K562 (cell line): ENCODE data around the gene PLS1. TPM values are rescaled to one million over a fixed set of nuclear protein-coding genes. Genes with fewer than 3 reads are reported as not detected.

Experiments used
- ATAC-seq: fragments of 200-7000 bp; cut with Tn5 transposase; 3 replicates; pipeline ENCODE4 v1.9.1; 2020; ENCODE audit warnings: moderate library complexity
- BruUV-seq: library from RNA; stranded (reverse); fragments of 400-500 nt; replicated peaks from 2 replicates; lab custom pipeline; 2021; lab: Mats Ljungman, UMichigan
- CTCF ChIA-PET: fragments of 300-600 bp; formaldehyde crosslinking; extraction: SDS; loops from one replicate; lab custom pipeline; 2021; ENCODE audit warnings: low intra/inter-chr PET ratio; lab: Yijun Ruan, JAX
- POLR2A ChIA-PET: fragments of 300-600, 350-650 bp; sonication (Branson Sonifier 250); formaldehyde crosslinking; extraction: SDS; loops from one replicate; lab custom pipeline; 2021; ENCODE audit warnings: antibody characterized with exemption, inconsistent platforms; lab: Yijun Ruan, JAX
- DNase-seq, 4 experiments: peaks; one replicate each; pipeline versions ENCODE4 v3.0.0 to v3.0.0-alpha.2; 2011 to 2018; ENCODE audit warnings: low spot score in 3 of 4, mixed read lengths in 3 of 4; ENCODE audit errors: extremely low read depth in 1 of 4
- FAIRE-seq: peaks from 2 replicates; lab custom pipeline; 2011; peaks lifted over from hg19 to GRCh38; lab: Jason Lieb, UNC
- H2AFZ ChIP-seq: 2 replicates; pipeline ENCODE4 v1.6.0; 2011; ENCODE audit warnings: low read depth, low read length, control low read depth, inconsistent platforms
- H3K27ac ChIP-seq: fragments of 200-600 bp; 3 replicates; pipeline ENCODE4 v1.8.0; 2011; ENCODE audit warnings: low read depth, mild to moderate bottlenecking, control low read depth, inconsistent platforms, low read length, moderate library complexity, mixed read lengths; ENCODE audit errors: extremely low read depth
- H3K27me3 ChIP-seq, 2 experiments: fragments of 300-600 bp in 1 of 2; 2 replicates in 1 of 2; 3 replicates in 1 of 2; pipeline versions ENCODE4 v1.6.0 to v1.8.0; 2011; ENCODE audit warnings: inconsistent platforms in 2 of 2, low read length in 2 of 2, mild to moderate bottlenecking in 1 of 2, mixed read lengths in 1 of 2, moderate library complexity in 1 of 2; ENCODE audit not compliant: control insufficient read depth in 2 of 2, insufficient read depth in 2 of 2
- H3K36me3 ChIP-seq: fragments of 300-600 bp; 3 replicates; pipeline ENCODE4 v1.8.0; 2011; ENCODE audit warnings: mild to moderate bottlenecking, low read length, inconsistent platforms; ENCODE audit not compliant: control insufficient read depth, insufficient read depth
- H3K4me1 ChIP-seq, 2 experiments: fragments of 200-600 bp in 1 of 2; replicated peaks in 1 of 2; 2 replicates in 1 of 2; 3 replicates in 1 of 2; pipeline versions ENCODE4 v1.5.1 to v1.8.0; 2011; ENCODE audit warnings: inconsistent platforms in 2 of 2, low read length in 2 of 2, mild to moderate bottlenecking in 1 of 2, mixed read lengths in 1 of 2, moderate library complexity in 1 of 2; ENCODE audit not compliant: control insufficient read depth in 2 of 2, insufficient read depth in 2 of 2
- H3K4me2 ChIP-seq: 2 replicates; pipeline ENCODE4 v1.6.1; 2011; ENCODE audit warnings: low read length, control low read depth, inconsistent platforms, mixed read lengths; ENCODE audit not compliant: insufficient read depth
- H3K4me3 ChIP-seq: fragments of 200-600 bp; sonication (generic), shearing (Covaris generic); 2 replicates; pipeline ENCODE4 v1.5.1; 2016; ENCODE audit warnings: control low read depth, inconsistent platforms
- H3K79me2 ChIP-seq: fragments of 200-600 bp; 3 replicates; pipeline ENCODE4 v1.8.0; 2011; ENCODE audit warnings: low read length, inconsistent platforms; ENCODE audit not compliant: control insufficient read depth, insufficient read depth
- H3K9ac ChIP-seq, 2 experiments: 2 replicates each; pipeline versions ENCODE4 v1.6.0 to v1.6.1; 2011; ENCODE audit warnings: low read depth in 2 of 2, low read length in 2 of 2, control low read depth in 1 of 2, inconsistent platforms in 1 of 2, mild to moderate bottlenecking in 1 of 2, mixed read lengths in 1 of 2; ENCODE audit not compliant: insufficient read depth in 1 of 2
- H3K9me1 ChIP-seq: one replicate; pipeline ENCODE4 v1.6.0; 2011; ENCODE audit warnings: inconsistent platforms, mild to moderate bottlenecking, low read length, moderate library complexity; ENCODE audit not compliant: control insufficient read depth, insufficient read depth
- H3K9me3 ChIP-seq: replicated peaks from 2 replicates; pipeline ENCODE4 v1.5.1; 2011; ENCODE audit warnings: low read depth, low read length, inconsistent platforms; ENCODE audit not compliant: control insufficient read depth, insufficient read depth
- H4K20me1 ChIP-seq: replicated peaks from 2 replicates; pipeline ENCODE4 v1.6.1; 2011; ENCODE audit warnings: low read length, inconsistent platforms, mixed read lengths; ENCODE audit not compliant: control insufficient read depth, insufficient read depth
- BCOR ChIP-seq: fragments of 450-650 bp; IDR thresholded peaks from 2 replicates; pipeline ENCODE4 v1.6.1; 2016
- CREB1 ChIP-seq, 2 experiments: sonication (generic) in 1 of 2; formaldehyde crosslinking in 1 of 2; IDR thresholded peaks; 2 replicates each; pipeline versions ENCODE4 v1.6.1 to v1.8.0; 2012 to 2022; ENCODE audit warnings: inconsistent platforms in 1 of 2, mild to moderate bottlenecking in 1 of 2, missing genetic modification reagents in 1 of 2, moderate library complexity in 1 of 2
- FOXP1 ChIP-seq: sonication (generic); formaldehyde crosslinking; IDR thresholded peaks from 2 replicates; pipeline ENCODE4 v1.8.0; 2022; ENCODE audit warnings: mild to moderate bottlenecking, missing genetic modification reagents
- KDM1A ChIP-seq, 2 experiments: fragments of 450-650 bp; IDR thresholded peaks; 2 replicates each; pipeline ENCODE4 v1.6.1; 2016; ENCODE audit warnings: mild to moderate bottlenecking in 2 of 2
- MTA1 ChIP-seq: fragments of 450-650 bp; IDR thresholded peaks from 2 replicates; pipeline ENCODE4 v1.6.1; 2017; ENCODE audit warnings: borderline replicate concordance
- RB1 ChIP-seq: fragments of 450-650 bp; IDR thresholded peaks from 2 replicates; pipeline ENCODE4 v1.6.1; 2017; ENCODE audit warnings: low read depth, mild to moderate bottlenecking
- TAF1 ChIP-seq: IDR thresholded peaks from 2 replicates; pipeline ENCODE4 v1.6.1; 2011; ENCODE audit warnings: mild to moderate bottlenecking, low read length, moderate library complexity; ENCODE audit not compliant: insufficient read depth, control insufficient read depth, severe bottlenecking; ENCODE audit errors: extremely low read depth
- TEAD1 ChIP-seq, 2 experiments: fragments of 450-650 bp in 1 of 2; sonication (generic) in 1 of 2; formaldehyde crosslinking; IDR thresholded peaks; 2 replicates each; pipeline versions ENCODE4 v1.4.0 to v1.8.0; 2020 to 2022; ENCODE audit warnings: mild to moderate bottlenecking in 2 of 2, missing genetic modification reagents in 1 of 2
- ZKSCAN3 ChIP-seq: fragments of 250-450 bp; sonication (Bioruptor Pico); IDR thresholded peaks from 2 replicates; pipeline ENCODE4 v1.4.0; 2020
- ZNF668 ChIP-seq: fragments of 250-450 bp; sonication (Bioruptor Pico); IDR thresholded peaks from 2 replicates; pipeline ENCODE4 v1.8.0; 2022; ENCODE audit warnings: mild to moderate bottlenecking, inconsistent platforms
- WGBS: fragments of 100-300 bp; shearing (Covaris generic); methylation state at CpG from one replicate; pipeline ENCODE4 v1.1.6; 2016; ENCODE audit warnings: low coverage, mixed read lengths; ENCODE audit not compliant: insufficient coverage; ENCODE audit errors: missing lambda C conversion rate; 5-methylcytosine and 5-hydroxymethylcytosine counted together
- in situ Hi-C: fragments of 300-500 bp; cut with MboI; formaldehyde crosslinking; loops from 4 replicates; pipeline ENCODE4 v1.15.0; 2018; ENCODE audit warnings: inconsistent platforms, mixed read lengths
- intact Hi-C: fragments of 100-400 bp; cut with micrococcal nuclease; formaldehyde crosslinking; loops from 2 replicates; pipeline ENCODE4 v1.14.2; 2022
- polyA plus RNA-seq, 8 experiments: library from polyadenylated mRNA; depleted of rRNA in 4 of 8; stranded (reverse) in 5 of 8; unstranded in 3 of 8; fragments of >200 nt; fragmentation: Nextera tagmentation in 2 of 8; fragmentation: Illumina TruSeq in 1 of 8; extraction: Ambion mirVana in 2 of 8; extraction: Trizol in 1 of 8; gene quantifications; 2 replicates each; pipeline versions ENCODE4 v1.2.1 to v1.2.3, GENCODE V29; 2011 to 2014; ENCODE audit warnings: inconsistent platforms in 1 of 8, missing spikeins in 1 of 8
- total RNA-seq, 7 experiments: library from RNA; depleted of rRNA in 6 of 7; stranded (reverse); fragments of >200 nt in 6 of 7; fragmentation: Illumina TruSeq in 2 of 7; extraction: Trizol in 2 of 7; gene quantifications; 2 replicates each; pipeline versions ENCODE4 v1.2.1 to v1.2.3, GENCODE V29; 2011 to 2021; ENCODE audit warnings: low replicate concordance in 1 of 7
- TF ChIP-seq, protein P1 (sequence below): sonication (generic); formaldehyde crosslinking; IDR thresholded peaks from 2 replicates; pipeline ENCODE4 v1.8.1; 2023; ENCODE audit warnings: missing genetic modification reagents, mild to moderate bottlenecking, borderline replicate concordance
- TF ChIP-seq, protein P2 (sequence below): fragments of 250-450 bp; sonication (Bioruptor Pico); IDR thresholded peaks from 2 replicates; pipeline ENCODE4 v1.9.0; 2021; ENCODE audit warnings: mild to moderate bottlenecking
- TF ChIP-seq, protein P3 (sequence below), 2 experiments: fragments of 450-650 bp in 1 of 2; sonication (generic) in 1 of 2; formaldehyde crosslinking in 1 of 2; IDR thresholded peaks in 1 of 2; conservative IDR thresholded peaks in 1 of 2; 2 replicates each; pipeline versions ENCODE4 v1.6.1 to v1.8.1; 2016 to 2023; ENCODE audit warnings: mild to moderate bottlenecking in 2 of 2, moderate library complexity in 2 of 2, inconsistent platforms in 1 of 2, missing genetic modification reagents in 1 of 2

The PLS1 gene
- total and polyA plus RNA-seq, 9 of the 15 experiments (the other 6 are each of a cell fraction or from before 2014, with no cell fraction given), result 6.1 to 21.3 (median 13.0) TPM

DNA sequence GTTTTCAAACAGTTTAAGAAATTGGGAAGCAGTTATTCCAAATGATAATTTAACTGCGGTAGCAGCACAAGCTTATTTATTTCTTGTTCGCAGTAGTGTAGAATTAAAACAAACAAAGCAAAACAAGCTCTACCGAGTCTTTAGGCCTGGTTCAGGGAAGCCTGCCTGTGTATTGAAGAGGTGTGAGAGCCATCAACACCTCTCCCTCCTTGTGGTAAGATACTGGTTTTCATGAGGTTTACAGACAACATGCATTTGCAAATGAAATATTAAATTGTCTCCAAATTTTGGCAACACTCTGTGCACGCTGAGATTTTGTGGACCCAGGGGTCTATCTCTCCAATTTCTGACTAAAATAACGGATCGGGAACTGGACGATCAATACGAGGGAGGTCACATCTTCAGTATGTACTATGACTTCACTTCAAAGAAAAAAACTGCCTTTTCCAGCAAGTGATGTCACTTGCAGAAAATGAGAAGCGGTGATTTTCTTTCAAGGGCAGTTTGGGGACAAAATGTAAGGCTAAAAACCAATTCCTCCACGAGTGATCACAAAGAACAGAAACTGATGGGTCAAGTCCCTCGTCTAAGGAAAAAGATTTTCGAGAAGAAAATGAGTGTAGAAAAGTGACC lies 18.4 kb upstream of the PLS1 start:
- intact Hi-C loops, result no loop called here
- Histone ChIP-seq H3K27ac (peak overlapping the region; percentile 94), H3K79me2 (peaks cover 57% of the 10 kb centered on the region), H3K9me1 (no peaks in the 10 kb centered on the region), H3K27me3 (no peaks in the 10 kb centered on the region), H4K20me1 (no peaks in the 10 kb centered on the region), H3K36me3 (peaks cover 19% of the 10 kb centered on the region; the same call in 2 of the 3 replicates), H3K4me3 (peak overlapping the region; percentile 86), H3K4me2 (peak overlapping the region; percentile 94), H3K9me3 (no peaks in the 10 kb centered on the region), H3K4me1 (peaks cover 11 to 15% of the 10 kb centered on the region in 2 experiments), H3K9ac (peak overlapping the region; percentile 86 to 98), H2AFZ (peak overlapping the region; percentile 94)
- no peak for ATAC-seq
- under 1% methylated on average over 12 of the region's 12 CpGs for WGBS
- in situ Hi-C loops, result no loop called here
- TSS peak; percentile 55 for BruUV-seq
- CTCF ChIA-PET, result no interaction called here
- FAIRE-seq, result no peak
- POLR2A ChIA-PET, result interaction anchor here (0.5 to 1.8 kb wide), 9 partner anchors 12 to 619 kb away, joined by 3 to 9 read pairs (median 4); partner anchors contain the start of genes PLS1 and U2SURP
- DNase-seq, result peak in 1 of 4 experiments; percentile 18
- TF ChIP-seq MTA1 (no peak), BCOR (no peak), TEAD1 (CRISPR knock-in tag; IDR thresholded peaks at IDR 0.05) (no peak), RB1 (no peak), ZNF668 (CRISPR knock-in tag) (no peak), ZKSCAN3 (CRISPR knock-in tag) (no peak), KDM1A (IDR thresholded peaks at IDR 0.05) (0 out of 4 replicates have a peak, but pooled peaks of 1 of the 2 experiments have one; percentile 15), TAF1 (no peak), CREB1 (IDR thresholded peaks at IDR 0.05) (0 out of 2 replicates have a peak, but pooled peaks have one; percentile 15), CREB1 (CRISPR knock-in tag; IDR thresholded peaks at IDR 0.05) (no peak), FOXP1 (no peak)
- TF ChIP-seq, protein P1, sequence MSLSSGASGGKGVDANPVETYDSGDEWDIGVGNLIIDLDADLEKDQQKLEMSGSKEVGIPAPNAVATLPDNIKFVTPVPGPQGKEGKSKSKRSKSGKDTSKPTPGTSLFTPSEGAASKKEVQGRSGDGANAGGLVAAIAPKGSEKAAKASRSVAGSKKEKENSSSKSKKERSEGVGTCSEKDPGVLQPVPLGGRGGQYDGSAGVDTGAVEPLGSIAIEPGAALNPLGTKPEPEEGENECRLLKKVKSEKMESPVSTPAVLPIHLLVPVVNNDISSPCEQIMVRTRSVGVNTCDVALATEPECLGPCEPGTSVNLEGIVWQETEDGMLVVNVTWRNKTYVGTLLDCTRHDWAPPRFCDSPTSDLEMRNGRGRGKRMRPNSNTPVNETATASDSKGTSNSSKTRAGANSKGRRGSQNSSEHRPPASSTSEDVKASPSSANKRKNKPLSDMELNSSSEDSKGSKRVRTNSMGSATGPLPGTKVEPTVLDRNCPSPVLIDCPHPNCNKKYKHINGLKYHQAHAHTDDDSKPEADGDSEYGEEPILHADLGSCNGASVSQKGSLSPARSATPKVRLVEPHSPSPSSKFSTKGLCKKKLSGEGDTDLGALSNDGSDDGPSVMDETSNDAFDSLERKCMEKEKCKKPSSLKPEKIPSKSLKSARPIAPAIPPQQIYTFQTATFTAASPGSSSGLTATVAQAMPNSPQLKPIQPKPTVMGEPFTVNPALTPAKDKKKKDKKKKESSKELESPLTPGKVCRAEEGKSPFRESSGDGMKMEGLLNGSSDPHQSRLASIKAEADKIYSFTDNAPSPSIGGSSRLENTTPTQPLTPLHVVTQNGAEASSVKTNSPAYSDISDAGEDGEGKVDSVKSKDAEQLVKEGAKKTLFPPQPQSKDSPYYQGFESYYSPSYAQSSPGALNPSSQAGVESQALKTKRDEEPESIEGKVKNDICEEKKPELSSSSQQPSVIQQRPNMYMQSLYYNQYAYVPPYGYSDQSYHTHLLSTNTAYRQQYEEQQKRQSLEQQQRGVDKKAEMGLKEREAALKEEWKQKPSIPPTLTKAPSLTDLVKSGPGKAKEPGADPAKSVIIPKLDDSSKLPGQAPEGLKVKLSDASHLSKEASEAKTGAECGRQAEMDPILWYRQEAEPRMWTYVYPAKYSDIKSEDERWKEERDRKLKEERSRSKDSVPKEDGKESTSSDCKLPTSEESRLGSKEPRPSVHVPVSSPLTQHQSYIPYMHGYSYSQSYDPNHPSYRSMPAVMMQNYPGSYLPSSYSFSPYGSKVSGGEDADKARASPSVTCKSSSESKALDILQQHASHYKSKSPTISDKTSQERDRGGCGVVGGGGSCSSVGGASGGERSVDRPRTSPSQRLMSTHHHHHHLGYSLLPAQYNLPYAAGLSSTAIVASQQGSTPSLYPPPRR (CRISPR knock-in tag), result no peak
- TF ChIP-seq, protein P2, sequence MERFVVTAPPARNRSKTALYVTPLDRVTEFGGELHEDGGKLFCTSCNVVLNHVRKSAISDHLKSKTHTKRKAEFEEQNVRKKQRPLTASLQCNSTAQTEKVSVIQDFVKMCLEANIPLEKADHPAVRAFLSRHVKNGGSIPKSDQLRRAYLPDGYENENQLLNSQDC (CRISPR knock-in tag), result no peak
- TF ChIP-seq, protein P3, sequence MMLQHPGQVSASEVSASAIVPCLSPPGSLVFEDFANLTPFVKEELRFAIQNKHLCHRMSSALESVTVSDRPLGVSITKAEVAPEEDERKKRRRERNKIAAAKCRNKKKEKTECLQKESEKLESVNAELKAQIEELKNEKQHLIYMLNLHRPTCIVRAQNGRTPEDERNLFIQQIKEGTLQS (IDR thresholded peaks at IDR 0.05), result peak; percentile 44; the same call in 1 of the 2 replicates
- TF ChIP-seq, protein P3 (CRISPR knock-in tag; conservative IDR thresholded peaks at IDR 0.05), result no peak
